SK-N-SH (cell line): Measurements from ENCODE around the gene CDK14. TPM values are rescaled to one million over a fixed set of nuclear protein-coding genes. Genes with fewer than 3 reads are reported as not detected.

Experiments used
- CTCF ChIA-PET: fragments of 300-600, 350-600 bp; formaldehyde crosslinking; extraction: SDS; loops from one replicate; lab custom pipeline; 2021; lab: Yijun Ruan, JAX
- POLR2A ChIA-PET: fragments of 350-600 bp; sonication (Branson Sonifier 250); formaldehyde crosslinking; extraction: SDS; loops from one replicate; lab custom pipeline; 2020; ENCODE audit warnings: antibody characterized with exemption, inconsistent platforms; lab: Yijun Ruan, JAX
- DNase-seq: peaks from one replicate; pipeline ENCODE4 v3.0.0; 2012
- H2AFZ ChIP-seq: fragments of 200-600 bp; sonication (generic); 2 replicates; pipeline ENCODE4 v1.8.1; 2016; ENCODE audit warnings: antibody characterized with exemption, mild to moderate bottlenecking, low read depth
- H3F3A ChIP-seq: fragments of 200-600 bp; sonication (generic); replicated peaks from 2 replicates; pipeline ENCODE3; 2016; ENCODE audit warnings: antibody characterized with exemption, mild to moderate bottlenecking; ENCODE audit not compliant: insufficient read depth
- H3K27ac ChIP-seq, 2 experiments: fragments of 200-500 bp in 1 of 2; fragments of 200-600 bp in 1 of 2; sonication (Bioruptor generic) in 1 of 2; sonication (generic), shearing (Covaris generic) in 1 of 2; 2 replicates each; pipeline versions ENCODE4 v1.5.1 to v1.6.1; 2014 to 2016; ENCODE audit warnings: low read depth in 2 of 2, inconsistent platforms in 1 of 2, low read length in 1 of 2, mild to moderate bottlenecking in 1 of 2, mixed read lengths in 1 of 2
- H3K27me3 ChIP-seq: fragments of 200-600 bp; sonication (generic), shearing (Covaris generic); 2 replicates; pipeline ENCODE4 v1.6.1; 2016; ENCODE audit warnings: mixed run types; ENCODE audit not compliant: insufficient read depth
- H3K36me3 ChIP-seq, 2 experiments: fragments of 200-500 bp in 1 of 2; fragments of 200-600 bp in 1 of 2; sonication (Bioruptor generic) in 1 of 2; sonication (generic) in 1 of 2; replicated peaks in 1 of 2; 2 replicates each; pipeline versions ENCODE3 to v1.5.1; 2014 to 2016; ENCODE audit warnings: low read length in 1 of 2, mild to moderate bottlenecking in 1 of 2; ENCODE audit not compliant: insufficient read depth in 2 of 2, control insufficient read depth in 1 of 2
- H3K4me1 ChIP-seq, 2 experiments: fragments of 200-500 bp in 1 of 2; fragments of 200-600 bp in 1 of 2; sonication (Bioruptor generic) in 1 of 2; sonication (generic), shearing (Covaris generic) in 1 of 2; 2 replicates each; pipeline versions ENCODE4 v1.5.1 to v1.6.1; 2014 to 2016; ENCODE audit warnings: low read depth in 1 of 2, low read length in 1 of 2, mixed run types in 1 of 2; ENCODE audit not compliant: insufficient read depth in 2 of 2, control insufficient read depth in 1 of 2
- H3K4me2 ChIP-seq: fragments of 200-600 bp; sonication (generic), shearing (Covaris generic); 2 replicates; pipeline ENCODE4 v1.6.1; 2017; ENCODE audit warnings: mixed run types
- H3K4me3 ChIP-seq, 2 experiments: fragments of 200-500 bp in 1 of 2; fragments of 200-600 bp in 1 of 2; sonication (Bioruptor generic) in 1 of 2; sonication (generic), shearing (Covaris generic) in 1 of 2; 2 replicates each; pipeline versions ENCODE4 v1.5.1 to v1.8.1; 2014 to 2016; ENCODE audit warnings: low read depth in 2 of 2, inconsistent platforms in 1 of 2, low read length in 1 of 2, mild to moderate bottlenecking in 1 of 2, mixed read lengths in 1 of 2, moderate library complexity in 1 of 2
- H3K79me2 ChIP-seq: fragments of 200-600 bp; sonication (generic); 2 replicates; pipeline ENCODE4 v1.8.1; 2017; ENCODE audit warnings: mild to moderate bottlenecking; ENCODE audit not compliant: insufficient read depth
- H3K9ac ChIP-seq: fragments of 200-600 bp; sonication (generic); 2 replicates; pipeline ENCODE4 v1.6.1; 2017; ENCODE audit warnings: mixed run types
- H3K9me2 ChIP-seq: fragments of 200-600 bp; sonication (generic); 2 replicates; pipeline ENCODE4 v1.6.1; 2017; ENCODE audit warnings: mixed run types
- H3K9me3 ChIP-seq: fragments of 200-600 bp; sonication (generic); 2 replicates; pipeline ENCODE4 v1.6.1; 2017; ENCODE audit warnings: mixed run types, mild to moderate bottlenecking, moderate library complexity
- H4K20me1 ChIP-seq: fragments of 200-600 bp; sonication (generic); 2 replicates; pipeline ENCODE4 v1.6.1; 2017; ENCODE audit warnings: mild to moderate bottlenecking, mixed run types; ENCODE audit not compliant: insufficient read depth
- CTCF ChIP-seq: fragments of 200-600 bp; sonication (generic); IDR thresholded peaks from 2 replicates; pipeline ENCODE4 v1.6.1; 2017; ENCODE audit warnings: antibody characterized with exemption, mild to moderate bottlenecking, moderate library complexity
- EZH2phosphoT487 ChIP-seq: fragments of 200-600 bp; sonication (generic); IDR thresholded peaks from 2 replicates; pipeline ENCODE4 v1.6.1; 2017; ENCODE audit warnings: low read depth, mixed run types, mild to moderate bottlenecking, antibody characterized with exemption, moderate library complexity, borderline replicate concordance
- FOSL2 ChIP-seq: IDR thresholded peaks from 2 replicates; pipeline ENCODE4 v1.4.0; 2012; ENCODE audit warnings: low read depth, mild to moderate bottlenecking, moderate library complexity, borderline replicate concordance
- FOXJ3 ChIP-seq: sonication (generic); formaldehyde crosslinking; IDR thresholded peaks from 2 replicates; pipeline ENCODE4 v1.5.1; 2020; ENCODE audit warnings: mild to moderate bottlenecking, missing genetic modification reagents
- FOXM1 ChIP-seq: IDR thresholded peaks from 2 replicates; pipeline ENCODE4 v1.4.0; 2012; ENCODE audit warnings: low read depth, mild to moderate bottlenecking
- GATA2 ChIP-seq: sonication (generic); formaldehyde crosslinking; IDR thresholded peaks from 2 replicates; pipeline ENCODE4 v1.5.0; 2020; ENCODE audit warnings: mild to moderate bottlenecking, missing genetic modification reagents
- JUND ChIP-seq: IDR thresholded peaks from 2 replicates; pipeline ENCODE4 v1.4.0; 2012
- MAX ChIP-seq: IDR thresholded peaks from 2 replicates; pipeline ENCODE4 v1.4.0; 2012; ENCODE audit warnings: low read depth
- NFIC ChIP-seq: IDR thresholded peaks from 2 replicates; pipeline ENCODE4 v1.4.0; 2012; ENCODE audit warnings: borderline replicate concordance
- PBX3 ChIP-seq: IDR thresholded peaks from 2 replicates; pipeline ENCODE4; 2012
- POLR2AphosphoS5 ChIP-seq: IDR thresholded peaks from 2 replicates; pipeline ENCODE4 v1.6.1; 2012; ENCODE audit warnings: low read depth, low read length
- RCOR1 ChIP-seq: fragments of 150-350 bp; IDR thresholded peaks from 2 replicates; pipeline ENCODE4 v1.6.1; 2017; ENCODE audit warnings: antibody characterized with exemption, low read length
- RXRA ChIP-seq: IDR thresholded peaks from 2 replicates; pipeline ENCODE4 v1.4.0; 2012; ENCODE audit warnings: low read depth, mild to moderate bottlenecking, borderline replicate concordance
- SIN3A ChIP-seq: IDR thresholded peaks from 2 replicates; pipeline ENCODE4 v1.6.1; 2012; ENCODE audit warnings: low read depth, mild to moderate bottlenecking, low read length, moderate library complexity, borderline replicate concordance
- SMC3 ChIP-seq: IDR thresholded peaks from 2 replicates; pipeline ENCODE4 v1.6.1; 2012; ENCODE audit warnings: low read depth, low read length, improper control_type of control experiment
- TCF12 ChIP-seq: IDR thresholded peaks from 2 replicates; pipeline ENCODE4 v1.4.0; 2012
- TEAD4 ChIP-seq: IDR thresholded peaks from 2 replicates; pipeline ENCODE4 v1.4.0; 2012; ENCODE audit warnings: mild to moderate bottlenecking, borderline replicate concordance; ENCODE audit not compliant: insufficient read depth
- USF1 ChIP-seq: IDR thresholded peaks from 2 replicates; pipeline ENCODE4 v1.4.0; 2012; ENCODE audit warnings: low read depth, borderline replicate concordance
- YY1 ChIP-seq: IDR thresholded peaks from 2 replicates; pipeline ENCODE4 v1.4.0; 2012; ENCODE audit warnings: low read depth, mild to moderate bottlenecking
- ZBTB33 ChIP-seq: IDR thresholded peaks from 2 replicates; pipeline ENCODE4 v1.4.0; 2012; ENCODE audit warnings: low read depth, borderline replicate concordance
- WGBS: methylation state at CpG from one replicate; pipeline ENCODE4 v1.1.6; 2017; ENCODE audit warnings: low lambda C conversion rate; 5-methylcytosine and 5-hydroxymethylcytosine counted together
- polyA plus RNA-seq, 3 experiments: library from polyadenylated mRNA; depleted of rRNA; stranded (reverse); fragments of >200 nt; gene quantifications; 2 replicates each; pipeline ENCODE4 v1.2.3, GENCODE V29; 2012

Gene CDK14
- polyA plus RNA-seq, 1 of the 3 experiments (the other 2 are of a cell fraction): 13.9 TPM

GRCh38 chr7:91226411-91226810, 630.3 kb downstream of the CDK14 start:
- Histone ChIP-seq H3K9me2 (no peaks in the 10 kb centered on the region), H2AFZ (no peak overlapping the region), H3K36me3 (no peaks in the 10 kb centered on the region), H3K9me3 (no peaks in the 10 kb centered on the region), H3K4me2 (no peak overlapping the region), H3K4me1 (peaks cover 0 to 21% of the 10 kb centered on the region in 2 experiments; a peak in 1 of 4 replicates), H3K27me3 (no peaks in the 10 kb centered on the region), H3K4me3 (no peak overlapping the region), H3K9ac (no peak overlapping the region), H3K27ac (no peak overlapping the region), H4K20me1 (no peaks in the 10 kb centered on the region), H3F3A (peaks cover 4% of the 10 kb centered on the region), H3K79me2 (no peaks in the 10 kb centered on the region)
- WGBS: 34% methylated on average over 2 of the region's 2 CpGs
- no peak for DNase-seq
- ChIA-PET POLR2A (no interaction called here), CTCF (interaction anchor here (1.7 to 2.5 kb wide), 2 partner anchors 14 kb away, joined by 7 to 13 read pairs; no protein-coding TSS in a partner anchor)
- TF ChIP-seq ZBTB33: no peak
- no peak for TF ChIP-seq YY1
- no peak for TF ChIP-seq FOSL2
- no peak for TF ChIP-seq EZH2phosphoT487
- TF ChIP-seq NFIC: no peak
- no peak for TF ChIP-seq TCF12
- TF ChIP-seq USF1: no peak
- TF ChIP-seq MAX: no peak
- TF ChIP-seq GATA2 (CRISPR knock-in tag): no peak
- no peak for TF ChIP-seq FOXJ3 (CRISPR knock-in tag)
- no peak for TF ChIP-seq RXRA
- TF ChIP-seq SIN3A: no peak
- no peak for TF ChIP-seq FOXM1
- no peak for TF ChIP-seq SMC3
- no peak for TF ChIP-seq JUND
- no peak for TF ChIP-seq CTCF
- TF ChIP-seq RCOR1: no peak
- no peak for TF ChIP-seq PBX3
- TF ChIP-seq TEAD4: no peak
- no peak for TF ChIP-seq POLR2AphosphoS5
